ENCODE results near the gene WDR45B.
A peak's percentile ranks its signal among the peaks of the same experiment; 100 is the strongest.

The WDR45B gene

GRCh38 chr17:82619641-82620040, 28.6 kb downstream of the WDR45B start:
- no peak for DNase-seq

DNA sequence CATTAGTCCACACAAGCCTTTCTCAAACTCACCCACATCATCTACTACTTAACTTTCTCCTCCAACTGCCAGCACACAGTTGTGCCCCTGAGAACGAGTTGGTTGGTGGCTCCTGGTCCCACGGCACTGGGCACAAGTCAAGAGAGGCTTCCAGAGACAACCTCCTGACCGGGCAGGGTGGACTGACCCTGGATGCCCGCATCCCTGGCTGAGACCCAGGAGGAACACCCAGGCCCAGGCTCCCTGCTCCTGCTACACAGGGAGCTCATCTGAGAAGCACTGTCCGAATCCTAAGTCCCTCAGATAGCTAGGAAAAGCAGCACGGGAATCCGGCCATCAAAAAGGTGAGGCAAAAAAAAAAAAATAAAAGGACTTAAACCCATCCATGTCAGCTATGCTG, 29.0 kb downstream of the WDR45B start:
- no peak for DNase-seq

GRCh38 chr17:82616021-82616711, 32.1 kb downstream of the WDR45B start:
- no peak for DNase-seq

DNA sequence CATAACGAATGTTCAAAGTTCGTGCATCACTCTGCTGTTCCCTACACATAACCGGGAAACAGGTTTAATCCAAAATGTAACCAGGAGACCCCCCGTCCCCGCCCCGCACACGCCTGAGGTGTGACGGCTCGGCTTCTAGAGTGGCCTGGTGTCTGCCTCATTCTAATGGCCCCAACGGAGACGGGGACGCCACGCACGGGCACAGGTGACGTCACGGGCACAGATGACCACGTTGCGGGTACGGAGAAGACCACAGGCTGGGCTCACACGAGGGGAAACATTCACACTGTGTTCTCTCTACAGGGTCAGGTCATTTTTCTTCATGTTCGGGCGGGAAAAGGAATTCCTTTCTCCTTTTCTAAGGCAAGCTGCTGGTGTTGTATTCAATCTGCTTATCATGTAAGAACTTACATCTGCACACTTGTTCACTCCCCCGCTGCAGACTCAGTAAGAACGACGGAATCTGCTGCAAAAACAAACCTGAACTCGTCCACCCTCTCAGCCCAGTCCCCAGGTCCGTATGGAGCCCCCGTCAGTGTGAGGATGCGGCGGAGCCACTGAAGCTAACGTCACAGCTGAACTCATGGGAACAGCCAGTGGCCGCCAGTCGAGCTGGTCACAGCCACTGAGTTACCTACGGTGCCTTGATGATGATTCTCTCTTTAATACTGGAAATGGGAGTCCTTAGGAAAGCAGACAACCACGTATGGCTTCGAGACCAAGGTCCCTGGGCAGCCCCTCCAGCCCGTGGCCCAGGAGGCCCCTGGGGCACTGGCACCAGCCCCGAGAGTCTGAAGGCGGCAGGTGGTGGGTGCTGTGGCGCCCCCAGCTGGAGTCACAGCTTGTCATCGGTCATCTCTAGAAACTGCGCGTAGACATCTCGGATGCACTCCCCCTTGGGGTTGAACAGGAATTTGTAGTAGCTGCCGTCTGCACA, 32.9 kb downstream of the WDR45B start:
- no peak for DNase-seq

- DNase-seq, result no peak
These were observed 34.1 kb downstream of the WDR45B start for GRCh38 chr17:82614095-82614631.

GRCh38 chr17:82613283-82614094, 34.8 kb downstream of the WDR45B start:
- DNase-seq, result no peak

DNA sequence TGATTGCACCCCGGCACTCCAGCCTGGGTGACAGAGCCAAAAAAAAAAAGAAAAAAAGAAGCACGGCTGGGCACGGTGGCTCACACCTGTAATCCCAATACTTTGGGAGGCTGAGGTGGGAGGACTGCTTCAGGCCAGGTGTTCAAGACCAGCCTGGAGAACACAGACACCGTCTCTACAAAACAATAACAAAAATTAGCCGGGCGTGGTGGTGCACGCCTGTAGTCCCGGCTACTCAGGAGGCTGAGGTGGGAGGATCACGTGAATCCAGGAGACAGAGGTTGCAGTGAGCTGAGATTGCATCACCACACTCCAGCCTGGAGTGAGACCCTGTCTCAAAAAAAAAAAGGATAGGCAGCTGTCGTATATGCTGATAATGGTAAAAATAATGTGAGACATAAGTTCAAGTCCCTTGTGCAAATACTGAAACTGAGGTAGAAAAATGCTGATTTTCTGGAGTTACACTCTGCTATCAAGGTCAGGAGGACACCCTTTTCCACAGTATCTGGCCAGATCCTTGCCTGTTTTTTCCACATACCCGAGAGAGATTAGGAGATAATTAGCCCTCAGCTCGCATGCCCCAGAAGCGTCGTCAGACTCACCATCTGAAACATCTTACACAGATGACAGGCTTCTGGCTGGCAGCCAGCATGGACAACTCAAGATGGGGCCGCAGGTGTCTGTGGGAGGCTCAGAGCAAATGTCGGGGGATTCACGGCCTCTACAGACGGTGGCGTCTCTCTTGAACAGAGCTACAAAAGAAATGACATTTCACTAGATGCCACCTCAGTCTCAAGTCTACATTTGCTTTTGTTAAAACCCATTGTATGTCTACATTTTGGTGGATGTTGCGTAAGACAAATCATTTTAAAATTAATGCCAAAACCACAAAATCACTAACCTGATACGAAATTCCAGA, 36.8 kb downstream of the WDR45B start:
- no peak for DNase-seq

- no peak for DNase-seq
These were observed 38.6 kb downstream of the WDR45B start for GRCh38 chr17:82609655-82610054.

GRCh38 chr17:82608816-82609215, 39.4 kb downstream of the WDR45B start:
- no peak for DNase-seq

DNA sequence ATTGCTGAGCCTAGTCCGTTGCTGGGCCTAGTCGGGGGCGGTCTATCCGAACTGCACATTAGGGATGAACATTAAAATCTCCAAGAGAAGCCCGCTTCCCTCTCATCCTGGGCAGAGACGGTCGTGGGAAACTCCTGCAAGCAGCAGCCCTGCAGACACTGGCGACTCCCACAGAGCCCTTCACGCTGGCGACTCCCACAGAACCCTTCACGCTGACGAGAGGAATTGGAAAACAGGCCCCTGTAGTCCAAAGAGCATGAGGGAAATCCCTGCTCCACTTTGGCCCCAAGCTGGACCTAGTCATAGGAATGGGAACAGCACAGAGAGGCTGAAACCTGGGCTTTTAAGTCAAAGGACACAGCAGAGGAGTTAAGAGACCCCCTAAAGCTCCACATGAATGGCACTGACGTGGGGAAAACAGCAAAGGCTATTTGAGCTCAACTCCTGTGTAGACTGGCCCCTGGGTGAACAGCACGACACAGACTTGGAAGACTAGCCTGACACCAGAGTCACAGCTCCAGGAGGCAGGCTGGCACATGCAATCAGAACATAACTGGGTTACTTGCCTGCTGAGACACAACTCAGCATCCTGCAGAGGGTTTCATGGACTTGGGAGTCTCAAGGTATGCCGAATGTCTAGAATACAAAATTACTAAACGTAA, 42.2 kb downstream of the WDR45B start:
- DNase-seq, result no peak

DNA sequence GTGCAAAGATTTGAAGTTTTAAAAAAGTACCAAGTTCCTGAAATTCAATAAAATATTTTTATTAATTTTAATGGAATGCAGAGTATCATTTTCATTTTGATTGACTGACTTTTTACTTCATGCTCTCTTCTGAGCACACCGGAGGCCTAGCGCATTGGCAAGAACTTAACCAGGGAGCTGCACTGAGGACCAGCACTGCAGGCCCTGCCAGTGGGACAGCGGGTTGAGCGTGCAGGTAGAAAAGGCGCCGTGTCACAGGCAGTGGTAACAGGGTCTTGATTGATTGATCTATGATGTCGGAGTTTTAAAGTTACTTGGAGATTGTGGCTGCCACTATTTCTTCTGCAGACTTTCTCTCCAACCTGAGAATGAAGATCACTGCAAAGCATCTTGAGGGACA, 43.7 kb downstream of the WDR45B start:
- DNase-seq, result no peak

DNA sequence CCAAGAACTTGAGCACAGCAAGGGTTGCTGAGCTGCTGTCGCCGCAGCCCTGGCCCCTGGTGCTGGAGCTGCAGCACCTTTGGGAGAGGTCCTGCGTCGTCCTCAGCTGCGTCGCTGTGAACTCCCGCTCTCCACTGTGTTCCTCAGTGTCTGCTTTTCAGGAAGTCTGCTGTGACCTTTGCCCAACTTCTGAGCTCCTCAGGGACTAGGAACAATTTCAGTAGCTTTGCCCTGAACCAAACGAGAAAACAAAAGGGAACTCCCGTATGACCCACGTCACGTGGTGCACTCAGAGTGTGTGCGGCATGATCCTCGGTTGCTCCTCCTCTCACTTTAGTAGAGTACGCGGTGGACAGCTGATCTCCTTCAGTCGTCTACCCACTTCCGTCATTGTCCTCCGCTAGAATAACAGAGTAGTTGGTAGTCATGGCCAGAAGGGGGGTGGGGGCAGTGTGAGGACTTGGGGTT, 44.2 kb downstream of the WDR45B start:
- DNase-seq, result peak; percentile 31

DNA sequence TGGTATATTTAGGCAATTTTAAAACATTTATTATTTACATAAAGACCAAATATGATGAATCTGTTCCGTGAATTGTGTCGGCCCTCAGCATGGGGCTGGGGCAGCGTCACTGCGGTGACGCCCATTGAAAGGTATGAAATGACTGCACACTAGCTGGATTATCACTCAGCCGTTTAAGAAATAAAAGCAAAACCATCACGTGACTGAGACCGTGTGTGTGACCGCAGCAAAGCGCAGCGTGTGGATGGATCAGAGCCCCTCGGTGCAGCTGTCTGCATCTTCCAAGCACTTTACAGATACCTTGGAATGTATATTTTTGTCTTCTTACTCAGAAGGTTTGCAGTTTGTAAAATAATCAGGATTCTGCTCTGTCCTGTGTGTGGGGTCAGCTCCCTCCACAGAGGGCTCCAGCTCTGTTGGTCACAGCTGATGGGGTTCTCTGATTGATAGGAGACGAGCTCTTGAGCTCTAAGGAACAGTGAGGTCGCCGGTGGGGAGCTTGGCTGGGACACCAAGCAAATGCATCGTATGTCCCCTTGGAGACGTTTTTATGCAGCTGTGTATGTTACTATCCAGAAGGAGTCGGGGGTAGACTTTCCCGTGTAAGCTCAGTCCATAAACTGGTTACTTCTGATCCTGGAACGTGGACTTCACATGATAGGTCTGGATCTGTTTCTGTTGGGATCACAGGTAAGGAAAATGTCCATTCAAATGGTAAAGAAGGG, 45.1 kb downstream of the WDR45B start:
- DNase-seq, result no peak

DNA sequence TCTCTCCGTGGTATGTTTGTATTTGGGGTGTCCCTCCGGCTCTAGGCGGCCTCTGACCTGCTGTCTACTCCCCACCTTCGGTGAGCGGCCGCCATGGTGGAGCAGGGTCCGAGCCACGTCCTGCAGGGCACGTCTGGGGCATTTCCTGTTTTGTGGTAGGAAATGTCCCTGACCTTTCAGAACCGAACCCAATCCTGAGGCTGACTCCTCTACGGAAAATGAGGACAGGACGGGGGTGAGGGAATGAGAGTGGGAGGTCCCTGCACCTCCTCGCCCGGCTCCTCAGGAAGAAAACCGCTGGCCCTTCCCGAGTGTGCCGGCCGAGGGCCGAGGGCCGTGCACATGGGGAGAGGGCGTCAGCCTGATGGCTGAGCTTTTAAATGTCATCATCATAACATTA, 45.8 kb downstream of the WDR45B start:
- DNase-seq, result no peak

DNA sequence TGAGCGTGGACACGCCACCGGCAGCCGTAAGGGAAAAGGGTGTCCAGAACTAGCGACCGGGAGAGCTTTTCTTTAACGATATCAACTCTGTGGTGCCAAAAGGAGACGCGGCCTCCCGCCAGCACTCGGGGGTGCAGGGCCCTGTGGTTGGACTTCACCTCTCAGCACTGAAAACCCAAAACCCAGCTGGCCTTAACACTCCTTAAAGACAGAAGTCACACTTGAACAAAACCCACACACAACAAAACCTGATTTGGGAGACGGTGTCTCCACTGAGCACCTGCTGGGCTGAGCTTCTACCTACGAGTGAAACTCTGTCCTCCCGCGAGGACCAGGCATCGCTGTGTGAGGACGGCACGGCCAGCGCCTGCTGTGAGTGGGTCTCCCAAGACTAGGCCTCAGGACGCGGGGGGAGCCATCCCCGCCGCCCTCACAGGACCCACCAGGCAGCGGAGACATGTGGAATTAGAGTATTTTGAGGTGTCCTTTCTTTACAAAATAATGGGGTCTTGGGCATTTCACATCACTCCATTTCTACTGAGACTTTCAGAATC, 46.7 kb downstream of the WDR45B start:
- DNase-seq, result no peak

- no peak for DNase-seq
These were observed 47.4 kb downstream of the WDR45B start for GRCh38 chr17:82600731-82601446.

DNA sequence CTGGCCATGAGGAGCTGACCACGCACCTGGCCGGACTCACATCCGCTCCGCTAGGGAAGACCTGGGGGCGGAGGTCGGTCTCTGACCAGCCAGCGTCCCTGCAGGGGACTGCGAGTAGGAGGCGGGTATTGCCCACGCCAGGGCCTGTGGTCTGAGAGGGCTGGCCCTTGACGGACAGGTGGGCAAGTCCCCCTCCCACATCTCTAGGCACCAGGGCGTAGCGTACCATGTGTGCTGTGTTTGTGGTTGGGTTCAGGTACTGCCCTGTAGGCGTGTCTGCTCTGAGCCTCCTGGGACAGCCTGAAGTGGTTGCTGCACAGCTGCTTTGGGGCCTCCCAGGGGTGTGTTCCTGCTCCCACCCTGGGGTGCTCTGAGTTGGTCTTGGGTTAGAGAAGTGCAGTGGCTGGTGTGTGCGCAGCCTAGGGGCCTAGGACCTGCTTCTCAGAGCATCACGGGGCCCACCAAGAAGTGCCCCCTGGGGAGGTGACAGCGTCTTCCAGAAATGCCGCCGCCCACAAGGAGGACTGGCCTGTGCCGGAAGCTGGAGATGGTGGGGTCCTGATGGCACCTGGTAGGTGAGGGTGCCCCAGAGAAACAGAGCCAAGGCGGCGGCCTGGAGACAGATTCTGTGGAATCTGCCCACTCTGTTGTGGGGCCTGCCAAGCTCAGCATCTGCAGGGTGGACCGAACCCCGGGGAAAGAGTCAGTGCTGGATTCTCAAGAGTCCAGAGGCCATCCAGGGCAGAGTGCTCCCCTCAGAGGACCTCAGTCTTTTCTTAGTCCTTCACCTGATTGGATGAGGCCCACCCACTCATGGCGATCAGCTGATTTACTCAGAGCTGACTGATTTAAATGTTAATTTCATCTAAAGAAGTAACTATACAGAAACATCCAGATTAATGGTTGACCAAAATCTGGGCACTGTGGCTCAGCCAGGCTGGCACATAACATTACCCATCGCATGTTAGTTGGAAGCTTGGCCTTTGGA, 48.3 kb downstream of the WDR45B start:
- DNase-seq, result no peak
